HL-60 (cell line): Measurements from ENCODE around the gene NDUFAF8.

Experiments used
- DNase-seq, 2 experiments: peaks; one replicate each; pipeline ENCODE4 v3.0.0-alpha.2; 2010 to 2020; ENCODE audit warnings: low read depth in 1 of 2, low spot score in 1 of 2
- H3K27ac ChIP-seq: fragments of 250-450 bp; sonication (Bioruptor Pico); replicated peaks from 2 replicates; pipeline ENCODE4 v1.5.1; 2020; ENCODE audit warnings: mild to moderate bottlenecking, moderate library complexity
- H3K27me3 ChIP-seq: fragments of 250-450 bp; sonication (Bioruptor Pico); 2 replicates; pipeline ENCODE4 v1.5.1; 2021; ENCODE audit warnings: mild to moderate bottlenecking, moderate library complexity; ENCODE audit not compliant: insufficient read depth, poor library complexity, severe bottlenecking
- H3K4me3 ChIP-seq: replicated peaks from 2 replicates; pipeline ENCODE4 v1.5.1; 2011; ENCODE audit warnings: mild to moderate bottlenecking, control low read depth, low read length; ENCODE audit not compliant: insufficient read depth
- GABPA ChIP-seq: IDR thresholded peaks from 2 replicates; pipeline ENCODE4 v1.6.1; 2012; ENCODE audit warnings: low read depth
- POLR2AphosphoS5 ChIP-seq: IDR thresholded peaks from 2 replicates; pipeline ENCODE4 v1.6.1; 2012; ENCODE audit warnings: low read depth
- REST ChIP-seq: IDR thresholded peaks from 2 replicates; pipeline ENCODE4 v1.6.1; 2012; ENCODE audit warnings: low read depth; ENCODE audit not compliant: insufficient replicate concordance
- SPI1 ChIP-seq: IDR thresholded peaks from 2 replicates; pipeline ENCODE4 v1.6.1; 2012; ENCODE audit warnings: low read depth, mild to moderate bottlenecking, borderline replicate concordance
- TF ChIP-seq, protein P1 (sequence below): IDR thresholded peaks from one replicate; pipeline ENCODE4 v1.5.1; 2011; ENCODE audit warnings: low read length, control low read depth, inconsistent platforms; ENCODE audit not compliant: insufficient read depth

NDUFAF8 gene

DNA sequence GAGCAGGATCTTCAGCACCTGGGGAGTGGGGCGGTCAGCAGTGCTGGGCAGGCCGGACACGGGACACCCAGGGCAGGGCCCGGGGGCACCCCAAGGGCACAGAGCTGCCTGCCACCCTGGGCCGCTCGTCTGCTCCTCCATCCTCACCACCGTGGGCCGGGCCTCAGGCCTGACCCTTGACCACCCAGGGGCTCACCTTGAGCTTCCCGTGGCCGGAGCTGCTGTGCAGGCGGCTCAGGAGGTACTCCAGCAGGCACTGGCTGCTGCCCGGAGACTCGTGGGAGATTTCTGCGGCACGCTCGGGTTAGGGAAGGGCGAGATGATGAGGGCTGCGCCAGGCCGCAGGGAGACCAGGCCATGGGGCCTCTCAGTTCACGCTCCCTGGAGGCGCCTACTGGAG, 2.3 kb upstream of the NDUFAF8 start:
- TF ChIP-seq REST (no peak), POLR2AphosphoS5 (no peak), SPI1 (no peak)
- TF ChIP-seq, protein P1, sequence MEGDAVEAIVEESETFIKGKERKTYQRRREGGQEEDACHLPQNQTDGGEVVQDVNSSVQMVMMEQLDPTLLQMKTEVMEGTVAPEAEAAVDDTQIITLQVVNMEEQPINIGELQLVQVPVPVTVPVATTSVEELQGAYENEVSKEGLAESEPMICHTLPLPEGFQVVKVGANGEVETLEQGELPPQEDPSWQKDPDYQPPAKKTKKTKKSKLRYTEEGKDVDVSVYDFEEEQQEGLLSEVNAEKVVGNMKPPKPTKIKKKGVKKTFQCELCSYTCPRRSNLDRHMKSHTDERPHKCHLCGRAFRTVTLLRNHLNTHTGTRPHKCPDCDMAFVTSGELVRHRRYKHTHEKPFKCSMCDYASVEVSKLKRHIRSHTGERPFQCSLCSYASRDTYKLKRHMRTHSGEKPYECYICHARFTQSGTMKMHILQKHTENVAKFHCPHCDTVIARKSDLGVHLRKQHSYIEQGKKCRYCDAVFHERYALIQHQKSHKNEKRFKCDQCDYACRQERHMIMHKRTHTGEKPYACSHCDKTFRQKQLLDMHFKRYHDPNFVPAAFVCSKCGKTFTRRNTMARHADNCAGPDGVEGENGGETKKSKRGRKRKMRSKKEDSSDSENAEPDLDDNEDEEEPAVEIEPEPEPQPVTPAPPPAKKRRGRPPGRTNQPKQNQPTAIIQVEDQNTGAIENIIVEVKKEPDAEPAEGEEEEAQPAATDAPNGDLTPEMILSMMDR = no peak
- H3K4me3 ChIP-seq = no peak overlapping the region
- H3K27me3 ChIP-seq = no peaks in the 10 kb centered on the region
- H3K27ac ChIP-seq = no peak overlapping the region
- DNase-seq = no peak

- DNase-seq = peak in 1 of 2 experiments; percentile 44
Measured at GRCh38 chr17:81237591-81238489, 1.3 kb upstream of the NDUFAF8 start.

GRCh38 chr17:81238490-81238814, 666 bp upstream of the NDUFAF8 start:
- Histone ChIP-seq H3K27ac (peak overlapping the region; percentile 62), H3K27me3 (no peaks in the 10 kb centered on the region), H3K4me3 (peak overlapping the region; percentile 97)
- TF ChIP-seq GABPA (no peak), REST (no peak), POLR2AphosphoS5 (no peak), SPI1 (no peak)
- TF ChIP-seq, protein P1 = no peak
- no peak for DNase-seq

More at GRCh38 chr17:81237591-81238489, 1.3 kb upstream of the NDUFAF8 start:
- no peak for TF ChIP-seq GABPA
- no peak for TF ChIP-seq REST
- no peak for TF ChIP-seq POLR2AphosphoS5
- no peak for TF ChIP-seq SPI1
- TF ChIP-seq, protein P1 = no peak
- Histone ChIP-seq H3K27ac (peak overlapping the region; percentile 62), H3K4me3 (peak overlapping the region; percentile 97), H3K27me3 (no peaks in the 10 kb centered on the region)
